GM18498 (cell line): Measurements from ENCODE around the gene TMCO6.
"Not testable (repeated sequence)": the region's sequence is repeated elsewhere in the genome, so short reads cannot be mapped to it uniquely, and the experiment has no call there.

Experiments used
- ATAC-seq: cut with Tn5 transposase; IDR thresholded peaks from one replicate; pipeline ENCODE4 v1.9.1; 2021; ENCODE audit warnings: mild to moderate bottlenecking, moderate library complexity; ENCODE audit not compliant: unreplicated experiment

TMCO6 gene

GRCh38 chr5:140630292-140631035 is 8.8 kb upstream of the TMCO6 start:
- no peak for ATAC-seq

GRCh38 chr5:140631036-140631417 is 8.2 kb upstream of the TMCO6 start:
- ATAC-seq: no peak

GRCh38 chr5:140631831-140632365 is 7.4 kb upstream of the TMCO6 start:
- peak; percentile 31 for ATAC-seq

GRCh38 chr5:140632366-140633020 is 6.8 kb upstream of the TMCO6 start:
- ATAC-seq: peak; percentile 71

DNA sequence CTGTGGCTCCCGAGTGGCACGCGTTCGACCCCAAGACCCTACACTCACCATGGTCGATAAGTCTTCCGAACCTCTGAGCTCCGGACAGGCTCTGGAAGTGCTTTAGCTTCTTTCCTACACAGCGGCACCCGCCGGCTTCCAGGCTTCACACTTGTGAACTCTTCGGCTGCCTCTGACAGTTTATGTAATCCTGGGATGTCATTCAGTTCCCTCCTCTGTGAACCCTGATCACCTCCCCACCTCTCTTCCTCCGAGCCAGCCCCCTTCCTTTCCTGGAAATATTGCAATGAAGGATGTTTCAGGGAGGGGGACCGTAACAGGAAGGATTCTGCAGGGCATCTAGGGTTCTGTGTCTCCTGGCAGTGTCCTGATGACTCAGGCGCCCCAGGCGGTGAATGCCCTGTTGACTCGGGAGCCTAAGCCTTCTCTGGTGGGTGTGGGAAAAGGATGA is 6.2 kb upstream of the TMCO6 start, which contains the start of gene CD14:
TSS of gene CD14 (minus strand) at position 155 of the 451 bp plus-strand sequence. CDS start at position 51, 104 bp downstream.
- ATAC-seq: peak; percentile 3

- no peak for ATAC-seq
These were observed 5.8 kb upstream of the TMCO6 start for GRCh38 chr5:140633501-140633900.

- no peak for ATAC-seq
These were observed 5.1 kb upstream of the TMCO6 start for GRCh38 chr5:140634103-140634502.

DNA sequence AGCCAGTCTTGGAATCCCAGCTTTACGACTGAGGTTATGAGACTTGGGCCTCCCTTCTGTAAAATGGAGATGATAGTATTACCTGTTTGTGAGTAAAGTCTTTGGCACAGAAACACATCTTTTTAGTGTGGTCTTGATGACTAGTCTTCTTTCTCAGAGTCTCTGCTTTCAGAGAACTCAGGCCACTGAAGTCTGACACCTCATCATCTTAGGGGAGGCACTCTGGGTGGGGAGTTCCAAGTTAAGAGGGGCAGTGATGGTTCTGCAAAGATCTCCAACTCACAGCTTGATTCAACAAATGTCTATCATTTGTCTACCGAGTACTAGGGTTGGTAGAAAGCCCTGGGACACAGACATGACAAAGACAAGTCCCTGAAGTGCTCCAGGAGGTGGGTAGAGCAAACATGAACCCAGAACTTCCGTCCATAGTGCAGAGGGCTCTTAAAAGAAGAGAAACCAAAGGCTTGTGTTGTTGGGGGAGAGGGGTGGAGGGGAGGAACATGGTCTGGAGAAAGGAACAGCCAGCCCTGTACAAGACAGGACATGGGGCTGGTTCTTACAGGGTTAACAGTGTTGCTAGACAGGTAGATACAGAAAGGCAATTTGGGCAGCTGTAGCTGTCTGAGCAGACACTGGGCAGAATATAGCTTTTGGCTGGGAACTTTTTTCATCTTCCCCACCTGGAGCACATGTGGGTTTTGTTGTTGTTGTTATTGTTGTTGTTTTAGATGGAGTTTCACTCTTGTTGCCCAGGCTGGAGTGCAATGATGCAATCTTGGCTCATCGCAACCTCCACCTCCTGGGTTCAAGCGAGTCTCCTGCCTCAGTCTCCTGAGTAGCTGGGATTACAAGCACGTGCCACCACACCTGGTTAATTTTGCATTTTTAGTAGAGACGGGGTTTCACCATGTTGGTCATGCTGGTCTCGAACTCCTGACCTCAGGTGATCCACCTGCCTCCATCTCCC is 3.7 kb upstream of the TMCO6 start:
- no peak for ATAC-seq

- no peak for ATAC-seq
These were observed 1.7 kb upstream of the TMCO6 start for GRCh38 chr5:140637371-140638100.

- ATAC-seq: not testable (repeated sequence)
These were observed 428 bp upstream of the TMCO6 start for GRCh38 chr5:140638898-140639147.

- ATAC-seq: no peak
These were observed 2.5 kb downstream of the TMCO6 start for GRCh38 chr5:140641716-140642115.

DNA sequence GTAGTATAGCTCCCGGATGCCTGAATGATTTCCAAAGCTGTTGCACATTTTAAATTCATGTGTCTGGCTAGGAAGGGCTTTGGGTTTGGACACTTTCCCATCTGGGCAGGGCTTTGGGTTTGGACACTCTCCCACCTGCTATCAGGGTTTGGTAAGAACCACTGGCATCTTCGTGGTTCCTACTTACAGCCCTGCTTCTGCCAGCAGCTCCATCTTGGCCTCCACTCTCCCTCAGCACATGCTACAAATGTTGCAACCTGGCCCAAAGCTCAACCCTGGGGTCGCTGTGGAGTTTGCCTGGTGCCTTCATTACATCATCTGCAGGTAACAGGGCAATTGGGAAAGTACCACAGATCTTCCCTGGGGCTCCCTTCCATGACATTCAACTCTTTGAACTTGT is 3.5 kb downstream of the TMCO6 start:
- no peak for ATAC-seq

GRCh38 chr5:140647042-140647419 is 7.8 kb downstream of the TMCO6 start:
- no peak for ATAC-seq

GRCh38 chr5:140658870-140659269 is 19.6 kb downstream of the TMCO6 start:
- ATAC-seq: no peak

DNA sequence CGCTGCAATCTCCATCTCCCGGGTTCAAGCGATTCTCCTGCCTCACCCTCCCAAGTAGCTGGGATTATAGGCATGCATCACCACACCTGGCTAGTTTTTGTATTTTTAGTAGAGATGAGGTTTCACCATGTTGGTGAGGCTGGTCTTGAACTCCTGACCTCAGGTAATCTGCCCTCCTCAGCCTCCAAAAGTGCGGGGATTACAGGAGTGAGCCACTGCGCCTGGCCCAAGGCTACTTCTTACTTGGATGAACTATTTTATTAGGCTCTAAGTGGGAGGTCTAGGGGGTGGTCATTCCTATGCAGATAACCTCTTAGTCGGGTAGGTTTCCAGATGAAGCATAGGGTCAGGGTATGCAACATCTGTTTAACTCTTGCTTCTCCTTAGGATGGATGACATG is 21.1 kb downstream of the TMCO6 start:
- not testable (repeated sequence) for ATAC-seq

GRCh38 chr5:140664030-140664358 is 24.7 kb downstream of the TMCO6 start:
- no peak for ATAC-seq

DNA sequence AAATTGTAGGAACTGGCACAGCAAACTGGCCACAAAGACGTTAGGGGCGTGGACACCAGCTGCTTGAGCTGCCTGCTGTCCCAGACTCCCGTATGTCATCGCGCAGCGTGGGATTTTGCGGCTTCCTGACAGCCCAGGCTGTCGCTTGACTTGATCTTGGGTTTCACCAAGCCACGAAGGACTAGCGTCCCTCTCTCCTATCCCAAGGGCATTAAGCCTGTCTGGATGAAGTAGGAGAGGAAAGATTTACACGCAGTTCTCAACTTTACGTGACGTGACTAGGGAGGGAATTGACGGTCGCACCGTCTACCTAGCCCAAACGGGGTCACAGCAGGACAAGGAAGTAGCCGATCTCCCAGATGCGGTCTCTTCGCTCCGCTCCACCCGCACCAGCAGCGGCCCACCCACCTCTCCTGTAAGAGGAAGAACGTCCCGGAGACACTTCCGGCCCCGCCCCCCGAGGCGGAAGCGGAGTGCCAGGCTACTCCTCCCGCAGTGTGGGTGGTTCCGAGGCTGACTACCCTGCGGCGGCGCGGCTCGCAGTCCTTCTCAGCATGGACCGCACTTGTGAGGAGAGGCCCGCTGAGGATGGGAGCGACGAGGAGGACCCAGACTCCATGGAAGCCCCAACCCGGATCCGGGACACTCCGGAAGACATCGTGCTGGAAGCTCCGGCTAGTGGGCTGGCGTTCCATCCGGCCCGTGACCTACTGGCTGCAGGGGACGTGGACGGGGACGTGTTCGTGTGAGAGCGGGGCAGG is 25.3 kb downstream of the TMCO6 start, which contains the start of gene WDR55:
TSS of gene WDR55 (plus strand) at position 546 of the 761 bp plus-strand sequence. CDS start at position 555, 9 bp downstream.
- ATAC-seq: peak; percentile 98

DNA sequence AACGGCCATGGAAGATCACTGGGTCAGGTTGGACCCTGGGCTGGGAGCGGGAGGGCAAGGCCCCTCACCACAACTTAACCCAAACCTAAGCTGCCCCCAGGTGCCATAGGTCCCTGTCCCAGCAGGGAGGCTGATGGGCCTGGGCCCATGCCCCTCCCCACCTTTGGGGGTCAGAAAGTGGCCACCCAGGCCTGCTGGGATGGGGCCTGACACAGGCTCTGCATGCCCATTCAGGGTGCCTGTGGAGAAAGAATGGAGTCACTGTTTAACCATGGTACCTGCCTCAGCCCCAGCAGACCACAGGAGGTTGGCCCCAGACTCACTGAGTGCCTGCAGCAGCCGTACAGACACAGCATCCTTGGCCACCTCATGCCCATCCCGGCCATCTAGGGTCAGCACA is 31.8 kb downstream of the TMCO6 start:
- not testable (repeated sequence) for ATAC-seq

DNA sequence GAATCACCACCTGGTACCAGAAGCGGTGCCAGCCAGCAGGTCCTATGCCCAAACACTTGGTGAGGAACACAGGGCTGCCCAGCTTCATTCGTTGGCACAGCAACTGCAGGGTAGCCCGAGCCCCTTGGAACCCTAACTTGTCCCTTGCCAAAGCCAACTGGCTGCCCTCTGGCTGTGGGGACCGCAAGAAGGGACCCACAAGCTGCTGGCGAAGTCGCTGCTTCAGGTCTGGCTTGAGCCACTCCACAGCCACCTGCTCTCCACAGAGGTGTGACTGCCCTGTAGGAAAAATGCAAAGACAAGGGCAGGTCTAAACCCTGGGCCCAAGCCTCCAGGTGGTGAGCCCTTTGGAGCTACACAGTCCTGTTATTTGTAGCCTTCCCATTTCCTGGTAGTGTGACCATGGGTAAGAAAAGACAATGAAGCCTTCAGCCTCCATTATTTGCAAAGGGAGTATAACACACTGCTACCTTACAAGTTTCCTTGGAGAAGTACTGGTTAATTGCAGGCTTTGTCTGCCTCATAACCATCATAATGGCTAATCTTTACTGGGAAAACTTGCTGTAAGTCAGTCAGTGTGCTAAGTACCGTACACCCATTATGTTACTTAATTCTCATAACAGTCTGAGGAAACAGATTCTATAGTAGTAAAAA is 32.3 kb downstream of the TMCO6 start:
- no peak for ATAC-seq
